GM19372 (cell line): ENCODE results near the gene CELF5.
"Not testable (repeated sequence)": the region's sequence is repeated elsewhere in the genome, so short reads cannot be mapped to it uniquely, and the experiment has no call there.

Experiments
- ATAC-seq: cut with Tn5 transposase; IDR thresholded peaks from one replicate; pipeline ENCODE4 v1.9.1; 2021; ENCODE audit warnings: mild to moderate bottlenecking, low read depth, moderate library complexity; ENCODE audit not compliant: unreplicated experiment

CELF5 gene

DNA sequence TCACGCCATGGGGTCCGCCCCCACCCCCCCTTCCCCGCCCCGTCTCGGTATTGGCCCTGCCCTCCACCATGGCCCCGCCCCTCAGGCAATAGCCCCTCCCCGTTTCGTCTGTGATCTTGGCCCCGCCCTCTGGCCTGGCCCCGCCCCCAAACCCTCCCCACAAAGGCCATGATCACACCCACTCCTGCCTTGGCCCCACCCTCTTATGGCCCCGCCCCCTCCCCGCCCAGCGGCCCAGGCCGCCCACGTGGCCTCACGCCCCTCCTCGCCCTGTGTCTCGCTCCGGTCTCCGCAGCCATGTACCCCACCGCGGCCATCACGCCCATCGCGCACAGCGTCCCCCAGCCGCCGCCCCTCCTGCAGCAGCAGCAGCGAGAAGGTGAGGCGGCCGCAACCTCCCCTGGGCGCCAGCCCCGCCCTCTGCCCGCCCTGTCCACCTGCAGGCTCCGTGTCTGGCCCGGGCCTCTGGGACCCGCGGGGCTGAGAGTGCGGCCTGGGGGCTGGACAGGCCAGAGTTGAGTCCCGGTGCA is 61.3 kb downstream of the CELF5 start:
- no peak for ATAC-seq

DNA sequence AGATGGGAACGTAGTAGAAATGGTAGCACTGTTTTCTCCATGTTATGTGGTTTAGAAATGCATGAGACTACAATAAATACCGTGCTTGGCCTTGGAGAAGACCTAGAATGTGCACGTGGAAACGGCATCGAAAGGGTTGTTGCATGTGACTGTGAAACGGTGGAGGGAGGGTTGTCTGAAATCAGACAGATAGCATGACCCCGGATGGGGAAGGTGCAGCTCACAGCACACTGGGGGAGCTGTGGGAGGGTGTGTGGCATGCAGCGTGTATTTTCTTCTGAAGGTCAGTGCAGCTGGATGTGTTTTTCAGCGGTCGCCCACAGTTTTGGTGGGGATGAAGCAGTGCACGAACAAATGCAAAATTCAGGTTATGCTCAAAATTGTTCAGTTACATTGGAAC is 63.4 kb downstream of the CELF5 start:
- ATAC-seq, result no peak

DNA sequence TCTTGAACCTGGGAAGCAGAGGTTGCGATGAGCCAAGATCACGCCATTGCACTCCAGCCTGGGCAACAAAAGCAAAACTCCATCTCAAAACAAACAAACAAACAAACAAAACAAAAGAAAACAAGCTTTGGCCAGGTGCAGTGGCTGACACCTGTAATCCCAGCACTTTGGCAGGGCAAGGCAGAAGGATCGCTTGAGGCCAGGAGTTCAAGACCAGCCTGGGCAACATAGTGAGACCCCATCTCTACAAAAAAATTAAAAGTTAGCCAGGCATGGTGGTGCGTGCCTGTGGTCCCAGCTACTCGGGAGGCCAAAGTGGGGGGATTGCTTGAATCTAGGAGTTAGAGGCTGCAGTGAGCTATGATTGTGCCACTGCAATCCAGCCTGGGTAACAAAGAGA is 64.0 kb downstream of the CELF5 start:
- not testable (repeated sequence) for ATAC-seq

DNA sequence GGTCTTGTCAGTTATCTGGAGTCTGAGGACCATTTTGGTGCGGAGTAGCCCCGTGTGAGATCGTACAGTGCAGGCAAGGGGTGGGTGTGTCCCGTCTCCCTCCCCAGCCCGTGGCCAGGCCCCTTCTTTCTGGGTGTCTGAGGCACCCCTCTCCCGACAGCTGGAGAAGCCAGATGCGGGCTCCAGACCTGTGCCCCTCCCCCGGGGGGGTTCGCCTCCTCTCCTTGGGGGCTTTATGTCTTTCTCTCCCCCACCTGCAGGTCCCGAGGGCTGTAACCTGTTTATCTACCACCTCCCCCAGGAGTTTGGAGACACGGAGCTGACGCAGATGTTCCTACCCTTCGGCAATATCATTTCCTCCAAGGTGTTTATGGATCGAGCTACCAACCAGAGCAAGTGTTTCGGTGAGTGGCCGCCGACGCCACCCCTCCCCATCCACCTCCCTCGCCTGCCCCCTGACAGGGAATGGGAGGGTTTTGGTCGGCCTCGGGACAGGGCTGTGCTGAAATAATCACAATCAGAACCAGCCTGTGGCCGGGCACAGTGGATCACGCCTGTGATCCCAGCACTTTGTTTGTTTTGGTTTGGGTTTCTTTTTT is 65.6 kb downstream of the CELF5 start:
- ATAC-seq, result no peak

DNA sequence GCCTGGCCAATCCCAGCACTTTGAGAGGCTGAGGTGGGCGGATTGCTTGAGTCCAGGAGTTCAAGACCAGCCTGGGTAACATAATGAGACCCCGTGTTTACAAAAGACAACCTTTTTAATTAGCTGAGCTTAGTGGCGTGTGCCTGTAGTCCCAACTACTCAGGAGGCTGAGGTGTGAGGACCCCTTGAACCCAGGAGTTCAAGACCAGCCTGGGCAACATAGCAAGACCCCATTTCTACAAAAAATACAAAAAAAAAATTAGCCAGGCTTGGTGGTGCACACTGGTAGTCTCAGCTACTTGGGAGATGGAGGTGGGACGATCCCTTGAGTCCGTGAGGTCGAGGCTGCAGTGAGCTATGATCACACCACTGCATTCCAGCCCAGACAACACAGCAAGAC is 66.4 kb downstream of the CELF5 start:
- not testable (repeated sequence) for ATAC-seq

DNA sequence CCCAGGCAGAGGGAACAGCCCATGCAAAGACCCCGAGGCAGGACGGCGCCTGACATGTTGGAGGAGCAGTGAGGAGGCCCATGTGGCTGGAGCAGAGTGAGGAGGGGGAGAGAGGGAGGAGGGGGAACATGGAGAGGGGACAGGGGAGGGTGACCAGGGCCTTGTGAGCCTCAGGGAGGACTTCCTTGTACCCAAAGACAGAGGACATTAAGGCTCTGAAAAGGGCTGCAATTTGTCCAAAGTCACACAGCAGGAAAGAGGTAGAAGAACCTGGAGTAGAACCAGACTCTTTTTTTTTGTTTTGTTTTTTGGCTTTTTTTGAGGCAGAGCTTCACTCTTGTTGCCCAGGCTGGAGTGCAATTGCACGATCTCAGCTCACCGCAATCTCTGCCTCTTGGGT is 67.2 kb downstream of the CELF5 start:
- ATAC-seq, result no peak

DNA sequence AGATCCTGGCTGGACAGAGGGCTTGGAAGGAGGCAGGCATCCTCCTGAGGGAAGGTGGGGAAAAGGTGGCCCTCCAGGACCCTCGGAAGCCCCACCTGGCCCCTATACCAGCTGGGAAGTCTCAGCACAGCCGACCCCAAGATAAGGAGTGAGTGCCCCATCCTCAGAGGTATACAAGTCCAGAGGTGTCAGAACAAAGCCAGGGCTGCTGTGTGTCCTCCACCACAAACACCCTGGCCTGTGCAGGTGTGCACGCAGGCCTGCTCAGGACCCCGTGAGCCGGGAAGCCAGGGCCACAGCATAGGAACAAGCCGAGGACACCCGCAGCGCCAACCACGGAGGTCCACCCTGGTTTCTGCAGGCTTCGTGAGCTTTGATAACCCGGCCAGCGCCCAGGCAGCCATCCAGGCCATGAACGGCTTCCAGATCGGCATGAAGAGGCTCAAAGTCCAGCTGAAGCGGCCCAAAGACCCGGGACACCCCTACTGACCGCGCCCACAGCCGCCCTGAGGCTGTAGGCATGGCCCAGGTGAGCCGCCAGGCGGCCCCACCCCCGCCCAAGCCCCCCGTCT is 68.6 kb downstream of the CELF5 start:
- ATAC-seq, result no peak

DNA sequence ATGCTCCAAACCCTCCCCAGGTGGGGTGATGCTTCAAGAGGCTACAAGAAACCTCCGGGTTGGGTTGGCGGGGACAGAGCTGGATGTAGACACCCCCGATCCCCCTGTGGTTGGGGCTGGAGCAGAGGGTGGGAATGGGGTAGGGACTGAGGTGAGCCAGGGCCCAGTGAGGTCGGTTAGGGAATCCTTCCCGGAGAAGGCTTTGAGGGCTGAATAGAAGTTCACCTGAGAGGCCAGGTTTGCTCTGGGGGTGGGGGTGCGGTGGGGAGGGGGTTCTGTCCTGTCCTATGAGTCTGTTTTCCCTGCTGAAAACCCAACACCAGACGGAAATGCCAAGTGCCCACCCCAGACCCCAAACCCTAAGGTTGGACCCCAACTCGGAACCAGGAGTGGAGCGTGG is 69.1 kb downstream of the CELF5 start:
- no peak for ATAC-seq

DNA sequence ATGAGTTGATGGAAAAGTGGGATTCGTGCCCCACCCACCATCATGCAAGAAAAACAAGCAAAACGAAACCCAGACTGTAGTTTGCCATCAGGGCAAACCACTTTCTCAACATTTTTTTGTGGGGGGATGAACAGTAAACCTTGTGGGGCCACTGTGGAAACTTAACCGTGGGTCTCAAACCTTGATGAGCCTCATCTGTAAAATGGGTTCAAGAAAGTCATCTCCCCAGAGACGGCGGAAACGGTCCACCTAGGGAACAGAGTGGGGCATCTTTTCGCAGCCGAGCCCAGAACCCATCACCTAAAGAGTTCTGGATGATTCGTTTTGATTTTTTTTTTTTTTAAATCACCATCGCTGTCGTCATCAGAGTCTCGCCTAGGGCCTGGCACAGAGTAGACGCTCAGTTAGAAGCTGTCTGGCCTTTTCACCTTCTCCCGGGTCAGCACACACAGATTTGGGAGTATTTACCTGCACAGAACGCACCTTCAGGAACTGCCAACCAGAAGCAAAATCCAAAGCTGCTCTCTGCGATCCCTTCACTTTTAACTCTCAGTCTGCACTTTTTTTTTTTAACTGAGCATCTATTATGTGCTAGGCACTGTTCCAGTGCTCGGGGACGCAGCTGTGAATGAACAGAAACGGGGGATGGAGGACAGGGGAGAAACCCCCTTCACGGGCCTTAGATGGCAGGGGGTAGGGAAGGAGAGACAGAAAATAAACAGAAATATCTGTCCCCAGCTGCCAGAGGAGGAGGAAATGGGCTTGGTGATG is 69.8 kb downstream of the CELF5 start:
- no peak for ATAC-seq

DNA sequence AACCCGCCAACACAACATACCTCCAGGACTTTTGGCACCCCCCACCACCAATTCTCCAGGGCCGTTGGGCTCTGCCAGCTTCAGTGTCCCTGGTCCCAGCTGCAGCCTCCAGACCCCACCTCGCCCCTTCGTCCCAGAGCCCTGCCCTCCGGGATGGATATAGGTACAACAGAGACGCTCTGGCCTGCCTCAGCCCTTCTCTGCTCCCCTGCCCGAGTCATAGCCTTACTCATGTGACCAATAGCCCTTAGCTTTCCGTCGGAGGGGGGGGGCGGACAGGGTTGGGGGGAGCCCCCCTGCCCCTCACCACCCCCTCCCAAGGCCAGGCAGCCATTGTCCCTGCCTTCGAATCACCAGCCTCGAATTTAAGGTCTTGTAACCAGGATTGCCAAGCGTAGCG is 71.1 kb downstream of the CELF5 start:
- ATAC-seq, result no peak

DNA sequence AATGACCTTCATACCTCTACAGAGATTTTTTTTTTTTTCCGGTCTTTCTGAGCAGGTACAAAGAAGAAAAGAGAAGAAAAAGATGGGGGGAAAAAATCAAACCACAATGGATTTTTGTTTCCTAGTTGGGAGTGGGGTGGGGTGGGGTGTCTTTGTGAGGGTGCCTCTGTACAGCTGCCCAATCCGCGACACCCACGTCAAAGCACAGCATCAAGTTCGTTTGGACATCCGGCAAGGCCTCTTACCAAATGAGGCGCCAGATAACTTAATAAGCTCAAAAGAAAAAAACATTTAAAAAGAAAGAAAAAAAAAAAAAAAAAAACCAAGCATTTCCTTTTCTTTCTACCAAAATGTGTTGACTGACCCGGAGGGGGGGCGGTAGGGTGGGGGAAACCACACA is 71.6 kb downstream of the CELF5 start:
- no peak for ATAC-seq

DNA sequence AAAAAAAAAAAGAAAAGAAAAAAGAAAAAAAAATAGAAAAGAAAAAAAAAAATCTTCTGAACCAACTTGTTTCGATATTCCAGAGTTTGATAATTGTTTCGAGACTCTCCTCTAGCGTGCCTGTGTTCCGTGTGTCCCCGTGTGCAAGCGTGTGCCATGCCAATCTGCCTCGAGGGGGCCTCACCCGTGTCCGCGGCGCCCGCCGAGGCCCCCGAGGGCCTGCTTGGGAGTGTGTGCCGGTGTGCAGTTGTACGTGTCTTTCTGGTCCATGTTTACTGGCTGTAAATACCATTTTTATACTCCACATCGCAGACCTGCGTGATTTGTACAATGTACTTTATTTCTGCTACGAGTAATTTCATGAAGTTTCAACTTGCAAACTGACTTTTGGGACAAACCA is 72.0 kb downstream of the CELF5 start:
- no peak for ATAC-seq

DNA sequence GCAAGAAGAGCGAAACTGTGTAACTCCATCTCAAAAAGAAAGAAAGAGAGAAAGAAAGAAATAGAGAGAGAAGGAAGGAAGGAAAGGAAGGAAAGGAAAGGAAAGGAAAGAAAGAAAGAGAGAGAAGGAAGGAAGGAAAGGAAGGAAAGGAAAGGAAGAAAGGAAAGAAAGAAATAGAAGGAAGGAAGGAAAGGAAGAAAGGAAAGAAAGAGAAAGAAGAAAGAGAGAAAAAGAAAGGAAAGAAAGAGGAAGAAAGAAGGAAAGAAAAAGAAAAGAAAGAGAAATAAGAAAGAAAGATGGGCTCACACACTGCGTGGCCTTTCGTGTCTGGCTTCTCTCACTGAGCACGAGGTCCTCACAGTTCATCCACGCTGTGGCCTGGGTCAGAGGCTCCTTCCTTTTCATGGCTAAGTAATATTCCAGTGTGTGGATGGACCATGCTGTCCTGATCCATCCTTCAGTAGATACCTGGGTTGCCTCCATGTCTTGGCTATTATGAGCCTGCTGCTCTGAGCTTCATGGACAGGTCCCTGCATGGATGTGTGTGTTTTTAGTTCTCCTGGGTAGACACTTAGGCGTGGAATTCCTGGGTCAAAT is 74.5 kb downstream of the CELF5 start:
- ATAC-seq, result no peak

DNA sequence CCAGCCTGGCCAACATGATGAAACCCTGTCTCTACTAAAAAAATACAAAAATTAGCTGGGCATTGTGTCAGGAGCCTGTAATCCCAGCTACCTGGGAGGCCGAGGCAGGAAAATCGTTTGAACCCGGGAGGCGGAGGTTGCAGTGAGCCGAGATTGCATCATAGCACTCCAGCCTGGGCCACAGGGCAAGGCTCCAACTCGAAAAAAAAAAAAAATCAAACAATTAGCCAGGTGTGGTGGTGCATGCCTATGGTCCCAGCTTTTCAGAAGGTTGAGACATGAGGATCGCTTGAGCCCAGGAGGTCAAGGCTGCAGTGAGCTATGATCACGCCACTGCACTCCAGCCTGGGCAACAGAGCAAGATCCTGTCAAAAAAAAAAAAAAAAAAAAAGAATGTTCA is 76.1 kb downstream of the CELF5 start:
- not testable (repeated sequence) for ATAC-seq

DNA sequence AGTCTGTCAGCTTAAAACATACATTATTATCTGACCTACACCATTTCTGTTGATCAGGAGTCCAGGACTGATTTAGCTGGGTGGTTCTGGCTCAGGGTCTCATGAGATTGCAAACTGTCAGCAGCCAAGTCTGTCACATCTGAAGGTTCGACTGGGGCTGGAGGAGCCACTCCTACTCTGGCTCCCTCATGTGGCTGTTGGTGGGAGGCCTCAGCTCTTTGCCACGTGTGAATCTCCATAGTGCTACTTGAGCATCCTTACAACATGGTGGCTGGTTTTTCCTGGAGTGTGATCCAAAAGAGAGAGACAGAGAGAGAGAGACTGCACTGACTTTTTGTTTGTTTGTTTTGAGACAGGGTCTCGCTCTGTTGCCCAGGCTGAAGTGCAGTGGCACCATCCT is 78.3 kb downstream of the CELF5 start:
- no peak for ATAC-seq

DNA sequence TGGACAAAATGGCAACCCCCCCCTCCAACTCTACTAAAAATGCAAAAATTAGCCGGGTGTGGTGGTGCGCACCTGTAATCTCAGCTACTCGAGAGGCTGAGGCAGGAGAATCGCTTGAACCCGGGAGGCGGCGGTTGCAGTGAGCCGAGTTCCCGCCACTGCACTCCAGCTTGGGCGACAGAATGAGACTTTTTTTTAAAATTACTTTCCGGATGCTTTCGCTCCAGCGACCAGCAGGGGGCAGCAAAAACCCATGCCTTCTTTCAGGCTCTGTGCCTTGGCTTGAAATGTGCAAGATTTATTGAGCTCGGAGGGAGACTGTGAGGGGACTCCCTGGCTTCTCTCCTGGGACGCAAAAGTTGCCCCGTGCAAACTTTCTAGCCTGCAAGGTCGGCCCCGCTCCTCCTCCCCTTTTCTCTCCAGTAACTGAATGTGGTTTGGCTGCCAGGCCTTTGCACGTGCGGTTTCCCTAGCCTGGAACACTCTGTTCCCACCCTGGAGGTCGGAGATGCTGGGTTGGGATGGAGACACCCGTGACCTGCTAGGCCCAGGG is 80.5 kb downstream of the CELF5 start:
- ATAC-seq, result no peak

DNA sequence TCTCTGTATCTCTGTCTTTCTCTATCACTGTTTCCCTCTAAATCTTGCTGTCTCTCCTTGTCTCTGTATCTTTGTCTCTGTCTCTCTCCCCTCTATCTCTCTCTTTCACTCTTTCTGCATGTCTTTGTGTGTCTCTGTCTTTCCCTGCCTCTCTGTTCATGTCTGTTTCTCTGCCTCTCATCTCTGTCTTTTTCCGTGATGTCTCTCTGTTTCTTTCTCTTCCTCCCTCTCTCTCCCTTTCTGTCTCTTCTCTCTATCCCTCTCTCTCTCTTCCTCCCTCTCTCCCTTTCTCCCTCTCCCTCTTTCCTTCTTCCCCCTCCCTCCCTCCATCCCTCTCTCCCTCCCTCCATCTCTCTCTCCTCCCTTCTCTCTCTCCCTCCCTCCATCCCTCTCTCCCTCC is 85.3 kb downstream of the CELF5 start:
- ATAC-seq, result no peak

DNA sequence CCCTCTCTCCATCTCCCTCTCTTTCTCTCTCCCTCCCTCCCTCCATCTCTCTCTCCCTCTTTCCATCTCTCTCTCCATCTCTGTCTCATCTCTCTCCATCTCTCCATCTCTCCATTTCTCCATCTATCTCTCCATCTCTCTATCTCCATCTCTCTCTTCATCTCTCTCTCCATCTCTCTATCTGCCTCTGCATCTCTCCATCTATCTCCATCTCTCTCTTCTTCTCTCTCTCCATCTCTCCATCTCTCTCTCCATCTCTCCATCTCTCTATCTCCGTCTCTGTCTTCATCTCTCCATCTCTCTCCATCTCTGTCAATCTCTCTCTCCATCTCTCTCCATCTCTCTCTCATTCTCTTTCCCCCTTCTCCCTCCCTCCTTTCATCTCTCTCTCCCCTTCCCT is 85.8 kb downstream of the CELF5 start:
- no peak for ATAC-seq

DNA sequence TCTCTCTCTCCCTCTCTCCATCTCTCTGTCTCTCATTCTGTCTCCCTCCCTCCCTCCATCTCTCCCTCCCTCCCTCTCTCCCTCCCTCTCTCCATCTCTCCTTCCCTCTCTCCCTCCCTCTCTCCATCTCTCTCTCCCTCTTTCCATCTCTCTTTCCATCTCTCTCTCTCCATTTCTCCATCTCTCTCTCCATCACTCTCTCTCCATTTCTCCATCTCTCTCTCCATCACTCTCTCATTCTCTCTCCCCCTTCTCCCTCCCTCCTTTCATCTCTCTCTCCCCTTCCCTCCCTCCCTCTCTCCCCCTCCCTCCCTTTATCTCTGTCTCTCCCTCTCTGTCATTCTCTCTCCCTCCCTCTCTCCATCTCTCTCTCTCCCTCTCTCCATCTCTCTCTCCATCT is 86.2 kb downstream of the CELF5 start:
- ATAC-seq, result no peak

DNA sequence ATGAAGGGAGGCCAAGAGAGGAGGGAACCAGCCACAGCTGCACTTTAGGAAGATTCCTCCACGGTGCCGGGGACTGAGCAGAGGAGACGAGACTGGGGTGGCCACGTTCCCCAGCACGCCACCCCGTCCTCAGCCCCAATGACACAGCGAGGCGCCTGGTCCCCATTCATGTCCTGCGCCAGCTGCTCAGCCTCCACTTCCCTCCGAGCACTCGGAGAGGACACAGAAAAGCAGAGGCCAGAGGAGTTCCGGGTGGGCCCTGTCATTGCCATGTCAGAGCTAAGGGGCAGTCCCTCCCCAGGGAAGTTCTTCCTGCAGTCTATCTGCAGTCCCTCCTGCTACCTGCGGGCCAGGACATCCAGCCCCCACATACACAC is 88.7 kb downstream of the CELF5 start:
- no peak for ATAC-seq

DNA sequence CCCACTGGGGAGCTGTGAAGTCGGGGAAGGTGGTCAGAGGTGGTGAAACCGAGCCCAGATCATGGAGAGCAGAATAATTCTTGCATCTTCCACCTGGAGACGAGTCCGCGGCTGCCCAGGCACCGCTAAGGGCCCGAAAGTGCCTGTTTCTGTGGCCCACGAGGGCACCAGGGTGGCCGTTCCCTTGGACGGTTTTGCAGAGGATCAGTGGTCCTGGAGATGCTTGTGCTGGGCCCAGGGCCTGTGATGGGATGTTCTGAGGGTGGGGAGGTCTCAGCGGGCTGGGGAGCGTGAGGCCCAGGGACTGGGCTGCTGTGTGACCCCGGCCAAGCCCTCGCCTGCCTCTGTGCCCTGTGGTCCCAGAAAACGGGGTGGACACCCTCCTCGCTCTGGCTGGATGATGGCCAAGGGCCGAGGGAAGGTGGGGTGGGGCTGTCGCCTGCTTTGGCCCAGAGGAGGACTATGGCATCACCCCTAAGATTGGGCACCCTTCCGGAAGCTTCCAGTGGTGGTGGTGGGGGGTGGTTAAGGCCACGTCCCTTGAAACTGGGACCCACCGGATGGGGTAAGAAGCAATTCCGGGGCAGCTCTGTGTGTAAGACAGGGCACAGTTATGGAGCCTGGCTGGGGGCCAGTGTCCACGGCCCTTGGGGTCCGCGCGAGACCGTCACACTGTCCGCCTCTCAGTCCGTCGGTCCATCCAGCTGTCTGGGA is 90.7 kb downstream of the CELF5 start:
- no peak for ATAC-seq
